HG03025 (cell line): ENCODE measurements around the gene PLOD2.
"Not testable (repeated sequence)": the region's sequence is repeated elsewhere in the genome, so short reads cannot be mapped to it uniquely, and the experiment has no call there.

Source experiments
- ATAC-seq: cut with Tn5 transposase; IDR thresholded peaks from one replicate; pipeline ENCODE4 v1.9.1; 2021; ENCODE audit warnings: mild to moderate bottlenecking, moderate library complexity; ENCODE audit not compliant: unreplicated experiment, low FRiP score

PLOD2 gene

GRCh38 chr3:146142757-146143156, 18.2 kb downstream of the PLOD2 start:
- ATAC-seq = no peak

DNA sequence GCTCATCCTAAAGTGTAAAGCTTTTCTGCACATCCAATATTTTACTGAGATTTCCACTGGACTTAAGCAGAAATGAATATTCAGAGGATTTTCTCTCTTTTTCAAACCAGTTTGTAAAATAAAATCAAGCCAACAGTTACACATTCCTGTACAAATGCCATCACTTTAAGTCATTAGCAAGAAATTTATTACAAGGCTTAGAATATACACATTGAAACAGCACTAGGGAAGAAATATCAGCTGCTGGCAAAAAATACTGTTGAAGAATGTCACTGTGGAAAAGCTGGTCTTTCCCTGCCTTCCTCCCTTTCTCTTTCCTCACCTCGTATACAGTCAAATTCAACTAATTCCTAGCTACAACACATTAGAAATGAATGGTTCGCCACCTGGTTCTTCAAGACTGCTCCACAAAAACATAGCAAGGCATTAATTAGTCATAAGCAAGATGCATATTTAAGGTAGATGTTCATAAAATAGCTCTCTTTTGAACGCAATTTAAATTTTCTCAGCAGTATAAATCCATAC, 21.3 kb downstream of the PLOD2 start:
- no peak for ATAC-seq

DNA sequence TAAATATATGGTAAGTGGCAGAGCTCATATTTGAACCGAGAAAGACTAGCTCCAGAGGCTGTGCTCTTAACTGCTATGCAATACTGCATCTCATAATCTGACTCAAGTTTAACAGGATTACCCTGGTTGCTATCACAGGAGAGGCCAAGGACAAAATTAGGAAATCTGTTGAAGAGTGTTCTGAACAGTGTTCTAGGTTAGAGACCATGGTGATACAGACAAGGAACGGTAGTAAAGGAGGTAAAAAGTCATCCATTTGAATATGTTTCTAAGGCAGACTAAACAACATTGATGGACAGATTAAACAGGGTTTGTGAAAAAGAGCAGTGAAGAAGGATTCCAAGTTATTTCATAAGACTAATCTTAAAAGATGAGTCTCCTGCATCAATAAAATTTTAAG, 22.1 kb downstream of the PLOD2 start:
- ATAC-seq = no peak

GRCh38 chr3:146136647-146137046, 24.3 kb downstream of the PLOD2 start:
- no peak for ATAC-seq

DNA sequence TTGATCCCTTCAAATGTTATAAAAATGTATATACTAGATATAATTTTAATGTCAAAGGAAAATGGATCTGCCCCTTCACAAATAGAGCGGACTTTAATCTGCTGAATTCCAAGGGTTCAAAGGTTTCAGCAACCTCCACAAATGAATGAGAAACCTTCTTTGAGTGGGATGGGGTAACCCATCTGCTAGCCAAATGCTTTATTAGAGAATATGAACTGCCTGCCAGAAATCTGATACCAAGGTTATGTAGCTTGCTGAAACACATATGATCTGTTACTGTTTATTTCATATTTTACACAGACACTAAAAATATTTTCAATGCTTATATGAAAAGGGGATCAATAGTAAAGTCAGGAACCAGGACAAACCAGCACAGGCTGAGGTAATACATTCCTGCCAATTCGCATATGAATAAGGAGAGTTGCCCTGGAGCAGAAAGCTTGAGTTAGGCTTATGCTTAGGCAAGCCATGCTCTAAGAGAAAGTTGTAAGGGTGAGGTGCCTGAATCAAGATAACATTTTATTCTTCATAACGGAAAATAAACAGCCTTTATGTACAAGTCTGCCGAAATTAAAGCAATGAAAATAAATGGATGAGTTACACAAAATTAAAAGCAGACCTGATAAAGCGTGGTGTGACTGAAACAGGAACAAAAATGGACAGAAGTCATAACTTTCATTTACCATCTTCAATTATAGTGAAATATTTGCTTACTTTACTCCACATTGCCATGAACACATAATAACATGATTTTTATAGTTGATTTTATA, 26.5 kb downstream of the PLOD2 start:
- ATAC-seq = no peak

DNA sequence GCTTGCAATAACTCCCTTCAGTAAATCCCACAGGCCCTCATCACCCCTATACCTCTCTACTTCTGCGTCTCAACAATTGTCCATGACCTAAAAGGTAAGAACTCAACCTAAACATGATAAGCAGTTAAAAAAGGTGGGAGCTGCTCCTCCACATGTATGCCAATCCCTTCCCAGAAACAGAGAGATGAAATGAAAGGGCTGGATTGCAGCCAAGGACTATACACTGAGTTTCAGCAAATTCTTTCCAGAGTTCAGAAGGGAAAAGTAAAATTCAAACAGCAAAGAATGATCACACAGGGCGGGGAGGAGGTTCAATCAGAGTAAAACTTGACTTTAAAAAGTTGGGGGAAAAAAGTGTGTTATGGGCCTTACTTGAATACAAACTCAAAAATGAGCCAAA, 27.5 kb downstream of the PLOD2 start:
- ATAC-seq = no peak

GRCh38 chr3:146131616-146132410, 29.2 kb downstream of the PLOD2 start:
- ATAC-seq = no peak

DNA sequence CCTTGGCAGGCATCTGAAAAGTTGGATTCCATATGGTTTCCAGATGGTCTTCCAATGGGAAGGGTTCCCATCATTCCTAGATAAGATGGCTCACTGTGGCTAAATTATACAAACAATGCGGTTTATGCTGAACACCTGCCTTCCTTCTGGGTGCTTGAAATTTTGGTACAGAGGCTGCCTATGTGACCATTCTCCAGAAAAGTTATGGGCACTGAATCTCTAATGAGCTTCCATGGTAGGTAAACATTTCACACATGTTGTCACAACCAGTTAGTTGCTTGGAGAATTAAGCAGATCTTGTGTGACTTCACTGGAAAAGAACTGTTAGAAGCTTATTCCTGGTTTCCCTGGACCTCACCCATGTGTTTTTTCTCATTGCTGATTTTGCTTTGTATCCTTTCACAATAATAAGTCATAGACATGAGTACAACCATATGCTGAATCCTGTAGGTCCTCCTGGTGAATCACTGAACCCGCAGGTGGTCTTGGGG, 30.1 kb downstream of the PLOD2 start:
- ATAC-seq = no peak

DNA sequence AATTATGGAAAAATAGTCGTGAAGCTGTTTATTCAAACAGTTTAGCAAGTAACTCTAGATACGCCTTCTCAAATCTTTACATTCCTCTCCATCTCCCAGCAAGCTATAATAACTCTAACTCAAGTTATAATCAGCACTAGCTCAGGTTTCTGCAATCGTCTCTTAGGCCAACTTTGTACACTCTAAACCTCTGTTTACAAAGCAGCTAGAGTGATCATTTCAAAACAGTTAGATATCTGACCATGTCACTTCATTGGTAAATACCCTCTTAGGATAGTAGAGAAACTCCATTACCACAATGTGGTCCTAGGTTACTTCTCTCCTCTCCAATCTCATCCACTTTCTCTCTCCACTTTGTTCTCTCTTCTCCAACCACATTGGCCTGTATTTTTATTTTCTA, 31.2 kb downstream of the PLOD2 start:
- no peak for ATAC-seq

DNA sequence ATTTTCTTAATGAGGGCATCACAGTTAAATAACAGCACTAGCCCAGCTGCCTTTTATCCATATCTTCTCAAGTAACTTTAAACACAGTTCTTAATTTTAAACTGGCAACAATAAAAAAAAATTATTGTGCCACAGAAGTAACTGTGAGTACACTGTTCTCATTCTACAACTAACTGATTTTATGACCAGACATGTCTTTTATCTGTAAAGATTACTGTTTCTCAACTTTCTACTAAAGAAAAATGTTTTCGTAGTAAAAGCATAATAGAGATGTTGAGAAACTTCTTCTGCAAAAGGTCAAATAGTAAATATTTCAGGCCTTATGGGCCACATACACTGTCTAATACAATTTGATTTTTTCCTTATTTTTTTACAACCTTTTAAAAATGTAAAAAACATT, 32.0 kb downstream of the PLOD2 start:
- no peak for ATAC-seq

DNA sequence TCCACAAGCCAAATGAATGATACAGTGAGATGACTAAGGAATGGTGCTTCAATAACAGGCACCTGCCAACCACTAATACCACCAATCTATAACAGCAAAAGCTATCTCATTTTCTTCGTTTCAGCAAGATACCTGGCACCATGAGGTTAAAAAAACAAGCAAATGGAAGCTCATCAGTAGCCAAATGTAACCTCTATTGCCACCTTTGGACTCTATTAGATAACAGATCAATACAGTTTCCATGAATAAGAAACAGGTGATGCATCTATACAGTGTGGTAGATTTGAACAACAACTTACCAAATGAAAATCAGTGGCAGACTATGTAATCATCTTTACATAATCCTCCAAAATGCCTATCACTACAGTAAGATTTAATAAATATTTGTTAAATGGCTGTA, 32.8 kb downstream of the PLOD2 start:
- ATAC-seq = no peak

GRCh38 chr3:146125951-146126350, 35.0 kb downstream of the PLOD2 start:
- ATAC-seq = no peak

DNA sequence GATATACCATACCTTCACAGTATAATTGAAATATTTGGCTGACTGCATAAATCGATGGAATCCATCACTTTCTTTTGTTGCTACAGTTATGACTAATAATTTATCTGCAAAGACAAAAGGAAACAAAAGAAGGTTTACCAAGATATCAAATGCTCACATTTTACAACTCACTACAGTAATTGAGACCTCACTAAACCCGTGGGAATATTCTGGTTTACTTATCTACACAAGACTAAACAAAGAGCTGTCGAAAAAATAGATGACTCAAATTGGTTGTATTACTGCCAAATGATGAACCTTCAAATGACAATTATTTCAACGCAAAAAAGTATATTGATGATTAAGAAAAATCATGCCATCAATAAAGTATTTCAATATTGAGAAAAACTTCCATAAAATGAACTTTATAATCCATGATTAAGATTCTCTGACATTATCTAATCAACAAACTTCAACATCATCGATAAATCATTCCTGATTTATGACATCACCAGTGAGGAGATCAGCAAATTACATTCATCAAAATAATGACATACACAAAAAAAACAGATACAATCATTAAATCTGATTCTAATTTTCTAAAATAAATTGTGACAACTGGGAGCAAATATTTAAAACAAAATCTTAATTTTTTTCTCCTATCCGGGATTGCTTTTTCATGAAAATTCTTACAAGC, 36.7 kb downstream of the PLOD2 start:
- ATAC-seq = no peak

DNA sequence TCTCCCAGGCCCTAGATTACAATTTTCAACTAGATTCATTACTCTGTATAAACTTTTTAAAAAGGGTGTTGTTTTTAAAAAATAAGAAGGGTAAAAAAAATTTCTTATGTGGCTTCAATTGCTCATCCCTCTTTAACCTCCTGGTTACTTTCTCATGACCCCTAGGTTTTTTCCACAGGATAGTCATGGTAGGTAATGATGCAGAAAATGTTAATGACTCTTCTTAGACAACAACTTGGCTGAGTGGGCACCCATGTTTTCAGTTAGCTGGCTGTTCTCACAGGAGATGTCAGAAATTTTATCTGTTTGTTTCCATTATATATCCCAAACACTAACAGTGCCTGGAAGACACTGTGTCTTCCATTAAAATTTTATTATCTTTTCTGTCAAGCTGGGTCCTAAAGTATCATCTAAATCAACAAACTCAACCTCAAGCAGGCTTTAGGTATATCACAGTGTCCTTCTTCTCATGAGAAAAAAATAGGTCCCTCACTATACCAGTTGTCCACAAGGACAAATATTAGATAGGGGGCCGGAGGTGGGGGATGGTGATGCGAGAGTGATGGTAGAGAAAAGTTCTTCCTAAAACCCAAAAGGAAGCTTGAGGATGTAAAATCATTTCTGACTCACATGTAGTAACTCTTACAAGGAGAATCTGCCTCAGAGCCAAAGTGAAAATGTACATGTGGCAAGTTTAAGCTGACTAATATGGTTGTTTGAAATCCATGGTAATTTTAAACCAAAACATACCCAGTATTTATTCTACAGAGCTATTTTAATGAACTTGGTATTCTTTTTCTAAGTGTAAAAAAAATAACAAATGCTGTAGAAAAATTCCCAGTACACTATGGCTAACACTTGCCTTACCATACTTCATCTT, 43.3 kb downstream of the PLOD2 start:
- no peak for ATAC-seq

GRCh38 chr3:146115619-146116018, 45.4 kb downstream of the PLOD2 start:
- no peak for ATAC-seq

DNA sequence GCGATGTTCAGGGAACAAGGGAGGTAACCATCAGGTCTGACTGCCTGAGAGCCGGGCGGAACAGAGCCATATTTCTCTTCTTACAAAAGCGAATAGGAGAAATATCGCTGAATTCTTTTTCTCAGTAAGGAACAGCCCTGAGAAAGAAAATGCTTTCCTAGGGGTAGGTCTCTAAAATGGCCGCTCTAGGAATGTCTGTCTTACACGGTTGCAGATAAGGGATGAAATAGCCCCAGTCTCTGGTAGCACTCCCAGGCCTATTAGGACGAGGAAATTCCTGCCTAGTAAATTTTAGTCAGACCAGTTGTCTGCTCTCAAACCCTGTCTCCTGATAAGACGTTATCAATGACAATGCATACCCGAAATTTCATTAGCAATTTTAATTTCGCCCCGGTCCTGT, 47.2 kb downstream of the PLOD2 start:
- ATAC-seq = not testable (repeated sequence)

DNA sequence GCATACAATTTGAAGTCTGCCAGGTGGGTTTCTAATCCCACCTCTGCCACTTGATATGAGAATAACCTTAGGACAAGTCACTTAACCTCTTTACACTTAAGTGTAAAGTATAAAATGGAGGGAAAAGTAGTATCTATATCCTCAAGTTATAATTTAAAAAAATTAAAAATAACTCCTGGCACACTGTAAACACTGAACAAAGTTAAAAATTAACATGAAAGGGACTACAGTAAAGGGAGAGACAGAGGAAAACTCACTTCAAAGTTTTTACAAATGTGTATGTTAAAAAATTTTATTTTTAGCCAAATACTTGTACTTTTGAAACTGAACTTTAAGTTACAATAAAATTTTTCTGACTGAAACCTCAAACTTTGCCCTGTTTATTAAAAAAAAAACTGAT, 49.6 kb downstream of the PLOD2 start:
- ATAC-seq = no peak

GRCh38 chr3:146110161-146110560, 50.8 kb downstream of the PLOD2 start:
- no peak for ATAC-seq

- ATAC-seq = no peak
Observed at GRCh38 chr3:146106986-146107385, 54.0 kb downstream of the PLOD2 start.

DNA sequence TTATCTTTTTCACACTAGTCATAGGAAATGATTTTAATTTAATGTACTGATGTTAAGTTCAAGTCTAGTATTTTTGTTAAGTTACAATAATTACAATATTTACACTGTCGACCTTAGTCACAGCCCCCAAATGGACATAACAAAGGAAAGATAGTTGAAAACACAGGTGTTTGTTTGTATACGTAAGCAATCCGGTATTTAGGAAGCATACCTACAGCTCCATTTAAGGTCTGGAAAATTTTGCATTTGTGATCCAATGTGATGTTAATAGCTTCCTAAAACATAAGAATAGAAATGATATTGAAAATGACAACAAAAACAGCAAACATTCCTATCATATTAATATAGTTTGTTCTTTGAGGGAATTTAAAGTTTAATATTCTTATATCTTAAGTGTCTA, 56.9 kb downstream of the PLOD2 start:
- ATAC-seq = no peak
